IMR-90 (cell line): ENCODE measurements around the gene PRTFDC1. TPM values are rescaled to one million over a fixed set of nuclear protein-coding genes. Genes with fewer than 3 reads are reported as not detected.

Experiments
- ATAC-seq: fragments of 200-7000 bp; cut with Tn5 transposase; 2 replicates; pipeline ENCODE4 v1.9.1; 2020; ENCODE audit warnings: low read depth, mild to moderate bottlenecking, moderate library complexity
- BruUV-seq: library from RNA; stranded (reverse); fragments of 400-500 nt; replicated peaks from 2 replicates; lab custom pipeline; 2021; lab: Mats Ljungman, UMichigan
- CTCF ChIA-PET: fragments of 300-600 bp; formaldehyde crosslinking; extraction: SDS; loops from one replicate; lab custom pipeline; 2021; ENCODE audit warnings: antibody characterized with exemption; lab: Yijun Ruan, JAX
- POLR2A ChIA-PET: fragments of 300-600 bp; sonication (Branson Sonifier 250); formaldehyde crosslinking; loops from one replicate; lab custom pipeline; 2022; ENCODE audit warnings: antibody characterized with exemption; ENCODE audit not compliant: unreplicated experiment; lab: Charles Lee
- DNase-seq: peaks from one replicate; pipeline ENCODE4 v3.0.0; 2013
- H2AFZ ChIP-seq: replicated peaks from 2 replicates; pipeline ENCODE3; 2013; ENCODE audit warnings: low read length, mild to moderate bottlenecking; ENCODE audit not compliant: poor library complexity
- H2AK5ac ChIP-seq: 2 replicates; pipeline ENCODE4 v1.6.1; 2013; ENCODE audit warnings: low read depth, low read length, inconsistent platforms
- H2AK9ac ChIP-seq: replicated peaks from 2 replicates; pipeline ENCODE3; 2013; ENCODE audit warnings: mild to moderate bottlenecking, low read depth, low read length, moderate library complexity; ENCODE audit not compliant: poor library complexity
- H2BK120ac ChIP-seq: 2 replicates; pipeline ENCODE4 v1.6.1; 2013; ENCODE audit warnings: low read depth, low read length, inconsistent platforms
- H2BK15ac ChIP-seq: 3 replicates; pipeline ENCODE4 v1.6.1; 2013; ENCODE audit warnings: low read depth, low read length, inconsistent platforms
- H2BK20ac ChIP-seq: 2 replicates; pipeline ENCODE4 v1.6.1; 2013; ENCODE audit warnings: low read depth, mild to moderate bottlenecking, inconsistent platforms, low read length, moderate library complexity
- H2BK5ac ChIP-seq: 2 replicates; pipeline ENCODE4 v1.6.1; 2013; ENCODE audit warnings: mild to moderate bottlenecking, low read depth, low read length, inconsistent platforms; ENCODE audit not compliant: poor library complexity, severe bottlenecking
- H3K14ac ChIP-seq: replicated peaks from 2 replicates; pipeline ENCODE4 v1.6.1; 2013; ENCODE audit warnings: low read depth, low read length, inconsistent platforms
- H3K18ac ChIP-seq: 2 replicates; pipeline ENCODE4 v1.6.1; 2013; ENCODE audit warnings: low read depth, low read length, control low read depth
- H3K23ac ChIP-seq: 2 replicates; pipeline ENCODE4 v1.6.1; 2013; ENCODE audit warnings: low read depth, low read length, inconsistent platforms
- H3K27ac ChIP-seq: 2 replicates; pipeline ENCODE4 v1.5.1; 2013; ENCODE audit warnings: mild to moderate bottlenecking, control low read depth, low read length; ENCODE audit not compliant: insufficient read depth
- H3K27me3 ChIP-seq: 2 replicates; pipeline ENCODE4 v1.6.1; 2013; ENCODE audit warnings: low read length; ENCODE audit not compliant: control insufficient read depth, insufficient read depth
- H3K36me3 ChIP-seq: 2 replicates; pipeline ENCODE4 v1.6.1; 2013; ENCODE audit warnings: low read length, mixed read lengths; ENCODE audit not compliant: control insufficient read depth, insufficient read depth
- H3K4ac ChIP-seq: 2 replicates; pipeline ENCODE4 v1.6.1; 2013; ENCODE audit warnings: low read depth, low read length, inconsistent platforms
- H3K4me1 ChIP-seq: 2 replicates; pipeline ENCODE4 v1.6.1; 2013; ENCODE audit warnings: low read length, mixed read lengths; ENCODE audit not compliant: control insufficient read depth, insufficient read depth
- H3K4me2 ChIP-seq: 2 replicates; pipeline ENCODE4 v1.6.1; 2013; ENCODE audit warnings: low read depth, mild to moderate bottlenecking, control low read depth, low read length, moderate library complexity
- H3K4me3 ChIP-seq: 2 replicates; pipeline ENCODE4 v1.5.1; 2013; ENCODE audit warnings: low read depth, mild to moderate bottlenecking, control low read depth, low read length, moderate library complexity; ENCODE audit not compliant: insufficient read depth
- H3K56ac ChIP-seq: 2 replicates; pipeline ENCODE4 v1.6.1; 2013; ENCODE audit warnings: low read length, inconsistent platforms; ENCODE audit not compliant: insufficient read depth; ENCODE audit errors: extremely low read depth
- H3K79me1 ChIP-seq, 2 experiments: 2 replicates each; pipeline ENCODE4 v1.6.1; 2013; ENCODE audit warnings: low read length in 2 of 2, inconsistent platforms in 1 of 2, low read depth in 1 of 2
- H3K9ac ChIP-seq: 2 replicates; pipeline ENCODE4 v1.6.1; 2013; ENCODE audit warnings: low read depth, low read length, control low read depth
- H3K9me1 ChIP-seq: 2 replicates; pipeline ENCODE4 v1.6.1; 2013; ENCODE audit warnings: low read length, inconsistent platforms; ENCODE audit not compliant: insufficient read depth
- H3K9me3 ChIP-seq: 2 replicates; pipeline ENCODE4 v1.6.1; 2013; ENCODE audit warnings: low read length; ENCODE audit not compliant: control insufficient read depth, insufficient read depth
- H4K20me1 ChIP-seq: 2 replicates; pipeline ENCODE4 v1.6.1; 2013; ENCODE audit warnings: low read length, inconsistent platforms; ENCODE audit not compliant: insufficient read depth
- H4K5ac ChIP-seq: 2 replicates; pipeline ENCODE4 v1.6.1; 2013; ENCODE audit warnings: mild to moderate bottlenecking, low read depth, low read length, control low read depth
- H4K8ac ChIP-seq, 2 experiments: 2 replicates each; pipeline ENCODE4 v1.6.1; 2013; ENCODE audit warnings: low read depth in 2 of 2, low read length in 2 of 2, control low read depth in 1 of 2, inconsistent platforms in 1 of 2
- H4K91ac ChIP-seq: 2 replicates; pipeline ENCODE4 v1.6.1; 2013; ENCODE audit warnings: low read depth, low read length, inconsistent platforms; ENCODE audit not compliant: insufficient read depth
- BHLHE40 ChIP-seq: fragments of 150-350 bp; IDR thresholded peaks from 2 replicates; pipeline ENCODE4 v1.6.1; 2016; ENCODE audit warnings: mild to moderate bottlenecking, low read depth, low read length
- CEBPB ChIP-seq: IDR thresholded peaks from 2 replicates; pipeline ENCODE4 v1.6.1; 2012; ENCODE audit warnings: low read depth, low read length, improper control_type of control experiment
- CHD1 ChIP-seq: IDR thresholded peaks from 2 replicates; pipeline ENCODE4 v1.6.1; 2012; ENCODE audit warnings: low read depth, low read length, improper control_type of control experiment
- FOS ChIP-seq: fragments of 150-350 bp; IDR thresholded peaks from 2 replicates; pipeline ENCODE4 v1.6.1; 2016; ENCODE audit warnings: low read depth, low read length
- MAFK ChIP-seq: IDR thresholded peaks from 2 replicates; pipeline ENCODE4 v1.6.1; 2012; ENCODE audit warnings: low read depth, low read length, improper control_type of control experiment
- MAZ ChIP-seq: IDR thresholded peaks from 2 replicates; pipeline ENCODE4 v1.6.1; 2012; ENCODE audit warnings: low read depth, mild to moderate bottlenecking, low read length, improper control_type of control experiment, moderate library complexity, borderline replicate concordance
- NFE2L2 ChIP-seq: fragments of 150-350 bp; IDR thresholded peaks from 2 replicates; pipeline ENCODE4 v1.6.1; 2016; ENCODE audit warnings: low read depth, mild to moderate bottlenecking, low read length
- POLR2A ChIP-seq: IDR thresholded peaks from 2 replicates; pipeline ENCODE4 v1.6.1; 2012; ENCODE audit warnings: mild to moderate bottlenecking, low read depth, low read length
- RCOR1 ChIP-seq: IDR thresholded peaks from 2 replicates; pipeline ENCODE4 v1.6.1; 2012; ENCODE audit warnings: mild to moderate bottlenecking, low read length, improper control_type of control experiment; ENCODE audit not compliant: insufficient replicate concordance
- RFX5 ChIP-seq: IDR thresholded peaks from 2 replicates; pipeline ENCODE4 v1.8.0; 2012; ENCODE audit warnings: low read depth, mild to moderate bottlenecking, low read length, moderate library complexity
- SMC3 ChIP-seq: fragments of 150-350 bp; IDR thresholded peaks from 2 replicates; pipeline ENCODE4 v1.6.1; 2016; ENCODE audit warnings: low read depth, mild to moderate bottlenecking, antibody characterized with exemption, low read length, moderate library complexity
- WGBS, 2 experiments: methylation state at CpG; one replicate each; pipeline versions ENCODE4 v1.1.5 to v1.1.7; 2013; ENCODE audit warnings: missing lambda C conversion rate in 2 of 2; ENCODE audit not compliant: insufficient read length in 1 of 2; ENCODE audit errors: extremely low coverage in 2 of 2; 5-methylcytosine and 5-hydroxymethylcytosine counted together
- dilution Hi-C: fragments of 300-500 bp; cut with HindIII; formaldehyde crosslinking; loops from one replicate; pipeline ENCODE4 v1.14.3; 2018; ENCODE audit warnings: low sequenced_read_pairs; ENCODE audit not compliant: unreplicated experiment
- in situ Hi-C: fragments of 300-500 bp; cut with MboI; formaldehyde crosslinking; loops from 3 replicates; pipeline ENCODE4 v1.14.3; 2019; ENCODE audit warnings: low sequenced_read_pairs, inconsistent platforms, mixed read lengths
- intact Hi-C: fragments of 100-400 bp; cut with micrococcal nuclease; formaldehyde crosslinking; loops from 2 replicates; pipeline ENCODE4 v1.10.0; 2022
- polyA plus RNA-seq, 3 experiments: library from polyadenylated mRNA; depleted of rRNA; stranded (reverse); fragments of >200 nt; gene quantifications; 2 replicates each; pipeline ENCODE4 v1.2.3, GENCODE V29; 2012; ENCODE audit warnings: low replicate concordance in 1 of 3
- total RNA-seq: library from RNA; depleted of rRNA; stranded (reverse); fragments of >200 nt; gene quantifications from 2 replicates; pipeline ENCODE4 v1.2.3, GENCODE V29; 2012
- TF ChIP-seq, protein P1 (sequence below): conservative IDR thresholded peaks from 2 replicates; pipeline ENCODE4 v1.5.1; 2012; ENCODE audit warnings: mild to moderate bottlenecking, low read depth, low read length, improper control_type of control experiment
- TF ChIP-seq, protein P2 (sequence below): fragments of 150-350 bp; IDR thresholded peaks from 2 replicates; pipeline ENCODE4 v1.6.1; 2016; ENCODE audit warnings: low read depth, mild to moderate bottlenecking, low read length, moderate library complexity, borderline replicate concordance
- TF ChIP-seq, protein P3 (sequence below): fragments of 150-350 bp; IDR thresholded peaks from 2 replicates; pipeline ENCODE4 v1.6.1; 2017; ENCODE audit warnings: mild to moderate bottlenecking, antibody characterized with exemption, low read length, low read depth

PRTFDC1 gene
- total and polyA plus RNA-seq, 2 of the 4 experiments (the other 2 are of a cell fraction) = 12.3 to 17.9 TPM

DNA sequence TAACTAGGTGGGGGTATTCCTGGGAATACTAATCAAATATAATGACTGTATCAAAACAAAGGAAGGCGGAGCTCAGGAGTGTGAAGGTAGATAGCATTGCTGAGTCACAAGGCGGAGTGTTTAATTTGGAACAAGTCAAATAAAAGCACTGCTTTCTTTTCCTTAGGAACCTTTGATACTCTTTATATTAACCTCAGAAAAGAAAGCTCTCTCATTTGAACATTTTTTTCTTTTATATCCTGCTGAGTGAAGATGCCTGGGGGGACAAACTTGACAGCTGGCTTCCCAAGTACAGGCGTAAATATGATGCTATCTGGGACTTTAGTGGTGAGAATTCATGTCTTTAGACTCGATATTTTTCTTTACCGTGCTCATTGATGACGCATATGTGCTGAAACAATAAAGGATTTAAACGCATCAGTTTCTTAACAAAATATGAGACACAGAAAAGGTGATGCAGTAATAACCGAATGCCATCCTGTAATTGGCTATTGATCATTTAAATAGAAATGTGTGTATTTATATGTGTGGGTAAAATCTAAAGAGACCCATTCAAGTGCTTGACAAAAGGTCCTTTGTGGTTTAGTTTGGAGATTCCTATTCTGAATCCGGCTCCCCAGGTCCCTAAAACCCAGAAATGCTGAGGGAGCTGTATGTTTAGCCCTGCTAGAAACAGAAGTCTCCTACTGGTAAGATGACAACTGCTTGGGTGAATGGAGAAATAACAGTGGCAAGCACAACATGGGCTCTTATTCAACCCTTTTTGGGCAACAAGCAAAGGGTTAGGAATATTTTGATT is 102.7 kb downstream of the PRTFDC1 start:
- H2AFZ ChIP-seq = no peak overlapping the region
- no peak overlapping the region for H3K14ac ChIP-seq
- no peaks in the 10 kb centered on the region for H3K9me1 ChIP-seq
- H3K4me2 ChIP-seq = no peak overlapping the region
- H3K36me3 ChIP-seq = no peaks in the 10 kb centered on the region
- no peaks in the 10 kb centered on the region for H3K79me1 ChIP-seq
- H3K9me3 ChIP-seq = no peaks in the 10 kb centered on the region
- intact Hi-C loops (no loop called here), in situ Hi-C loops (no loop called here), dilution Hi-C loops (no loop called here)
- no peak overlapping the region for H4K8ac ChIP-seq
- TF ChIP-seq FOS (no peak), BHLHE40 (no peak), NFE2L2 (no peak), MAZ (no peak), MAFK (no peak), RFX5 (no peak), CEBPB (no peak), RCOR1 (no peak), SMC3 (no peak), POLR2A (no peak), CHD1 (no peak)
- TF ChIP-seq, protein P1, sequence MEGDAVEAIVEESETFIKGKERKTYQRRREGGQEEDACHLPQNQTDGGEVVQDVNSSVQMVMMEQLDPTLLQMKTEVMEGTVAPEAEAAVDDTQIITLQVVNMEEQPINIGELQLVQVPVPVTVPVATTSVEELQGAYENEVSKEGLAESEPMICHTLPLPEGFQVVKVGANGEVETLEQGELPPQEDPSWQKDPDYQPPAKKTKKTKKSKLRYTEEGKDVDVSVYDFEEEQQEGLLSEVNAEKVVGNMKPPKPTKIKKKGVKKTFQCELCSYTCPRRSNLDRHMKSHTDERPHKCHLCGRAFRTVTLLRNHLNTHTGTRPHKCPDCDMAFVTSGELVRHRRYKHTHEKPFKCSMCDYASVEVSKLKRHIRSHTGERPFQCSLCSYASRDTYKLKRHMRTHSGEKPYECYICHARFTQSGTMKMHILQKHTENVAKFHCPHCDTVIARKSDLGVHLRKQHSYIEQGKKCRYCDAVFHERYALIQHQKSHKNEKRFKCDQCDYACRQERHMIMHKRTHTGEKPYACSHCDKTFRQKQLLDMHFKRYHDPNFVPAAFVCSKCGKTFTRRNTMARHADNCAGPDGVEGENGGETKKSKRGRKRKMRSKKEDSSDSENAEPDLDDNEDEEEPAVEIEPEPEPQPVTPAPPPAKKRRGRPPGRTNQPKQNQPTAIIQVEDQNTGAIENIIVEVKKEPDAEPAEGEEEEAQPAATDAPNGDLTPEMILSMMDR = no peak
- TF ChIP-seq, protein P2, sequence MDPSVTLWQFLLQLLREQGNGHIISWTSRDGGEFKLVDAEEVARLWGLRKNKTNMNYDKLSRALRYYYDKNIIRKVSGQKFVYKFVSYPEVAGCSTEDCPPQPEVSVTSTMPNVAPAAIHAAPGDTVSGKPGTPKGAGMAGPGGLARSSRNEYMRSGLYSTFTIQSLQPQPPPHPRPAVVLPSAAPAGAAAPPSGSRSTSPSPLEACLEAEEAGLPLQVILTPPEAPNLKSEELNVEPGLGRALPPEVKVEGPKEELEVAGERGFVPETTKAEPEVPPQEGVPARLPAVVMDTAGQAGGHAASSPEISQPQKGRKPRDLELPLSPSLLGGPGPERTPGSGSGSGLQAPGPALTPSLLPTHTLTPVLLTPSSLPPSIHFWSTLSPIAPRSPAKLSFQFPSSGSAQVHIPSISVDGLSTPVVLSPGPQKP = no peak
- TF ChIP-seq, protein P3, sequence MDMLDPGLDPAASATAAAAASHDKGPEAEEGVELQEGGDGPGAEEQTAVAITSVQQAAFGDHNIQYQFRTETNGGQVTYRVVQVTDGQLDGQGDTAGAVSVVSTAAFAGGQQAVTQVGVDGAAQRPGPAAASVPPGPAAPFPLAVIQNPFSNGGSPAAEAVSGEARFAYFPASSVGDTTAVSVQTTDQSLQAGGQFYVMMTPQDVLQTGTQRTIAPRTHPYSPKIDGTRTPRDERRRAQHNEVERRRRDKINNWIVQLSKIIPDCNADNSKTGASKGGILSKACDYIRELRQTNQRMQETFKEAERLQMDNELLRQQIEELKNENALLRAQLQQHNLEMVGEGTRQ = no peak
- WGBS, 2 experiments = 100% methylated on average over 2 of the region's 9 CpGs; no CpG with 5 or more reads in 1 of the 2 experiments
- no peak overlapping the region for H3K27ac ChIP-seq
- H3K27me3 ChIP-seq = no peaks in the 10 kb centered on the region
- H2BK20ac ChIP-seq = no peak overlapping the region
- no peak overlapping the region for H3K4ac ChIP-seq
- H3K4me1 ChIP-seq = no peaks in the 10 kb centered on the region; the same call in 1 of the 2 replicates
- H4K5ac ChIP-seq = no peak overlapping the region
- no peak overlapping the region for H3K18ac ChIP-seq
- H4K20me1 ChIP-seq = no peaks in the 10 kb centered on the region
- ATAC-seq = no peak
- no peak overlapping the region for H2BK120ac ChIP-seq
- BruUV-seq = no TSS peak
- no peak overlapping the region for H3K9ac ChIP-seq
- no peak overlapping the region for H2AK5ac ChIP-seq
- CTCF ChIA-PET = interaction anchor here (1.0 kb wide), 1 partner anchor 11 kb away, joined by 3 read pairs; no protein-coding TSS in a partner anchor
- no peak overlapping the region for H3K4me3 ChIP-seq
- H2BK5ac ChIP-seq = no peak overlapping the region
- H3K56ac ChIP-seq = no peak overlapping the region
- H3K23ac ChIP-seq = no peak overlapping the region
- DNase-seq = no peak
- H2AK9ac ChIP-seq = no peak overlapping the region
- POLR2A ChIA-PET = no interaction called here
- H2BK15ac ChIP-seq = no peak overlapping the region
- H4K91ac ChIP-seq = no peak overlapping the region
